ENCODE measurements around the gene SPINK4. TPM values are rescaled to one million over a fixed set of nuclear protein-coding genes. Genes with fewer than 3 reads are reported as not detected.

Gene SPINK4
- total RNA-seq, 1 experiment from 2014 or later = not detected

GRCh38 chr9:33222031-33222430 is 17.9 kb upstream of the SPINK4 start:
- Mint-ChIP-seq H3K27me3 (ENCODE audit: low read depth) (peaks cover 2% of the 10 kb centered on the region), H3K36me3 (ENCODE audit: insufficient read depth in 1 of 3, low read depth in 3 of 3) (no peaks in the 10 kb centered on the region; a peak in 1 of 7 replicates), H3K4me1 (peaks cover 3 to 4% of the 10 kb centered on the region in 2 experiments; a peak in 2 of 4 replicates), H3K4me3 (no peak overlapping the region), H3K27ac (no peak overlapping the region), H3K9me3 (no peaks in the 10 kb centered on the region)
- no peak overlapping the region for H3K23ac ChIP-seq (ENCODE audit: insufficient read length, low read depth, low read length)
- H2BK5ac ChIP-seq (ENCODE audit: insufficient read length, low read length) = no peak overlapping the region
- no peaks in the 10 kb centered on the region for H4K20me1 ChIP-seq (ENCODE audit: control insufficient read depth, insufficient read depth, insufficient read length)
- H2BK20ac ChIP-seq (ENCODE audit: low read depth, low read length, poor library complexity, severe bottlenecking) = no peak overlapping the region
- H4K8ac ChIP-seq (replicated peaks; ENCODE audit: insufficient read length, low read depth, low read length) = no peak overlapping the region
- no peak for DNase-seq
- no peak overlapping the region for H2BK120ac ChIP-seq (ENCODE audit: low read depth, low read length, poor library complexity, severe bottlenecking)
- TF ChIP-seq CTCF (conservative IDR thresholded peaks at IDR 0.05) = no peak
- no peak overlapping the region for H2BK12ac ChIP-seq (ENCODE audit: insufficient read length, low read depth, low read length)
- H3K4ac ChIP-seq (ENCODE audit: low read depth, low read length) = no peak overlapping the region
- H3K27me3 ChIP-seq (ENCODE audit: insufficient read depth, low read length) = no peaks in the 10 kb centered on the region
- H2BK15ac ChIP-seq (ENCODE audit: low read depth, low read length) = no peak overlapping the region
- no peak overlapping the region for H2AFZ ChIP-seq (ENCODE audit: low read length)
- no peak overlapping the region for H3K27ac ChIP-seq (ENCODE audit: insufficient read length, low read depth, low read length)
- no peak overlapping the region for H4K91ac ChIP-seq (ENCODE audit: insufficient read length, low read depth, low read length)
- no peak overlapping the region for H3K56ac ChIP-seq (ENCODE audit: insufficient read length, low read depth, low read length)
- no peaks in the 10 kb centered on the region for H3K79me1 ChIP-seq (ENCODE audit: insufficient read depth, low read depth, low read length, poor library complexity, severe bottlenecking)
- no peaks in the 10 kb centered on the region for H3K79me2 ChIP-seq (ENCODE audit: insufficient read depth, low read length)
- no peak overlapping the region for H3K4me2 ChIP-seq (ENCODE audit: insufficient read depth, insufficient read length, low read length)
- no peak overlapping the region for H4K5ac ChIP-seq (ENCODE audit: insufficient read length, low read depth, low read length)
- H3K18ac ChIP-seq (ENCODE audit: insufficient read length, low read depth, low read length) = no peak overlapping the region
- no peaks in the 10 kb centered on the region for H3K23me2 ChIP-seq (ENCODE audit: insufficient read length, low read depth, low read length, poor library complexity, severe bottlenecking)
- H3K4me1 ChIP-seq (ENCODE audit: insufficient read depth, low read length) = no peaks in the 10 kb centered on the region
- no peaks in the 10 kb centered on the region for H3K9me3 ChIP-seq (ENCODE audit: control insufficient read depth, low read depth, low read length)
- WGBS (ENCODE audit: extremely low coverage, insufficient read length, low lambda C conversion rate) = no CpG with 5 or more reads among the region's 3 CpGs
- H3K14ac ChIP-seq (ENCODE audit: insufficient read depth, low read length) = no peak overlapping the region
- no peak overlapping the region for H3K9ac ChIP-seq (ENCODE audit: extremely low read depth, insufficient read length, low read length)
- no peak overlapping the region for H3T11ph ChIP-seq (ENCODE audit: low read length)
- H2AK5ac ChIP-seq (ENCODE audit: insufficient read length, low read length) = no peak overlapping the region
